GM19455 (cell line): ENCODE measurements around the gene BRD1.

ENCODE experiments used
- ATAC-seq: cut with Tn5 transposase; IDR thresholded peaks from one replicate; pipeline ENCODE4 v1.9.1; 2021; ENCODE audit not compliant: unreplicated experiment

The BRD1 gene

GRCh38 chr22:49754696-49755630 lies 72.7 kb downstream of the BRD1 start:
- no peak for ATAC-seq

DNA sequence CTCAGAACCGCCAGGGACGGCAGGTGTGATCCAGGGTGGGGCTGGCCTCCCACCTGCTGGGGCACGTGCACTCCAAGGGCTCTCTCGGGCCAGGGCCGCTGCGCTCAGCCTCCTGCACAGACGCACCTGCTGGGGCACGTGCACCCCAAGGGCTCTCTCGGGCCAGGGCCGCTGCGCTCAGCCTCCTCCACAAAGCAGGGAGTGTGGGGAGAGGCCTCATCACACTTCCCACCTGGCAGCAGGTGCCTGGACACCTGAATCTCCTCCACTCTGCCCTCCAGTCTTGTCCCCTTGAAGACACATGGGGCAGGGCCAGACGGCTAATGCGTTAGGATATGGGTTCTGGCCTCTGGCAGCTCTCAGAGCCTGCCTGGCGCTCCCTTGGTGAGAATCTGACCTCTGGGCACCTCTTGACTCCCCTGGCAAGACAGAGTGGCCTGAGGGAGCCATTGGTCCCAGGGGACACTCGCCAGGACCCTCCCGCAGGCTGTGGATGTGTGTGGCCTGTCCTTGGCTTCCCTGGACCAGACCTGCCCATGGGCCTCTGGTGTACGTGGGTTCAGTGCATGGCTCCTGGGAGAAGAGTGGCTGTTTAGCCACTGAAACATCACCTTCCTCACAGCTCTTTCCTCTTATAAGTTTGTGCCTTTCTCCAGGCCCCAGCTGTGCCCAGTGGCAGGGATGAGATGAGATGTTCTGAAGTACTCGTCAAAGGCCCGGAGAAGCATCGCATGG lies 73.5 kb downstream of the BRD1 start:
- no peak for ATAC-seq

GRCh38 chr22:49753276-49753890 lies 74.3 kb downstream of the BRD1 start:
- ATAC-seq, result no peak

DNA sequence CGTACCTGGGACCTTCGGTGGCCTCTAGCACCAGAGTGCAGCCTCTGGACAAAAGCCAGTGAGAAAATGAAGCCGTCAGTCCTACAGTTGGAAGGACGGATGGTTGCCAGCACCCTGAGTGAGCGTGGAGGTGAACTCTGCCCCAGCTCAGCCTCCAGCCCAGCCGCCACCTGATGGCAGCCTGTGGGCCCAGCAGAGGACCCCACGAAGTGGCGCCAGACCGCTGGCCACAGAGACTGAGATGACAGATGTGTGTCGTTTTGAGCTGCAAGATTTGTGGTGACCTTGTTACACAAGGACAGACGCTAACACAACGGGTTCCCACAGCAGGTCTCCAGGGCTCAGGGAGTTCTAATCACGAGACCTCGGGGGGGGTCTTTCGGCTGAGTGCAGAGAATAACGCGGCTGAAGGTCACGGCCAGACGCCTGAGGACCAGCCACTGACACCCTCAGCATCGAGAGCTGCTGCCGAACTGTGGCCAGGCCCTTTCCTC lies 75.0 kb downstream of the BRD1 start:
- no peak for ATAC-seq

GRCh38 chr22:49751966-49752597 lies 75.6 kb downstream of the BRD1 start:
- no peak for ATAC-seq

- ATAC-seq, result no peak
Observed at GRCh38 chr22:49751318-49751965, 76.2 kb downstream of the BRD1 start.

DNA sequence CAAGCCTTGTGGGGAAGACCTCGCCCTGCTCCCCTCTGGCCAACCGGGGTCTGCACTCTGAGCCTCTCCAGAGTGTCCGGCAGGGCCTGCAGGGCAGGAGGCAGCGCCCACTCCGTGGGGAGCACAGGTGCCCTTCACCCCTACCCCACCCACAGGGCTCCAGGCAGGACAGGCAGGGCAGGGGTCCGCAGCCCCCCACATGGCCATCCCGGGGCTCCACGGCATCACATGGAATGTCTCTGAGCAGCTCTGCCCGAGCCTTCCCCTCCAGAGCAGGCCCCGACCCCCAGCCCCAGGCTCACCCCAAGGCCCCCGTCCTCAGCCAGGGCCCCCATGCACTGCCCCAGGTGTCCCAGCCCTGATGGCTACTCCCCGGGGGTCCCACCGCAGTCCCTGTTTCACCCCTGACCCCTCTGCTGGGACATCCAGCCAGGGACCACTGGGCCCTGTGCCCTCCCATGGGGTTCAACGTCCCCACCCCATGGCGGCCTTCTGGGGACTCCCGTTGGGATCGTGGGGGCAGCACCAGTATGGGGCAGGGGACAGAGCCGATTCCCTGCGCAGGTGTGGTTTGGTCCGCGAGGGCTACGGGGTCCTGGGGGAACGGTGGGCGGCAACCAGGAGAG lies 77.7 kb downstream of the BRD1 start:
- ATAC-seq, result no peak

DNA sequence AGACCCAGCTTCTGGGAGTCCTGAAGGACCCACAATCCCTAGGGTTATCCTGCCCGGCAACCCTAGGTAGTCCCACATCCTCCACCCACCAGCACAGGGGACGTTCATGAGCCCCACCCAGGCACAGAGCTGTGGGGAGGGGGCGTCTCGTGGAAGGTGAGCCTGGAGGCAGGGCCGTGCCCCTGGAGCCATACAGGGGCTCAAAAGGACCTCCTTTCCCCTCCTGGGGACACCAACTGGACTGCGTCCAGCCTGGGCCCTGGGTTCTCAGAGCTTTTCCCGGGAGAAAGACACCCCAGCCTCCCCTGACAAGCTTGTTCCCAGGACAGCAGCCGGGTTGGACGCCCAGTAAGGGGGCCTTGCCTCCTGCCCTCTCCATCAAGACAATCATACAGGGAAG lies 78.4 kb downstream of the BRD1 start:
- ATAC-seq, result no peak

GRCh38 chr22:49748514-49748913 lies 79.2 kb downstream of the BRD1 start:
- no peak for ATAC-seq

DNA sequence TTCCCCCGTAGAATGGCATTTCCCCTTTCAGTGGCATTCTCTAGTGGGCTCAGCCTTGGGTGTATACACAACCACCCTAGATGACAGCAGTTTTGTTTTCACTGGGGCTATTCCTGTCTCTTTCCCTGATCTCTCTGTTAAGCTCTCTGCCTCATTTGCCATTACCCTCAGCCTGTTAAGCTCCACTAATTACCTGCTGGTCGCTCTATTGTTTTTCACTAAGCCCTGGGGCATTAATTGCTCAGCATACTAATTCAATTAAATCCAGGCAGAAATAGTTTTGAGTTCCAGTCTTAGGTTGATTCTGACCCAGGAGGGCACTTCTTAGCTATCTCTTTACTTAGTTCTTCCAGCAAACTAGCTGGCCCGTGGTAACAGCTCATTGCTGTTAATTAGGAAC lies 80.0 kb downstream of the BRD1 start:
- no peak for ATAC-seq

GRCh38 chr22:49747130-49747529 lies 80.5 kb downstream of the BRD1 start:
- no peak for ATAC-seq

- ATAC-seq, result no peak
Observed at GRCh38 chr22:49746065-49746464, 81.6 kb downstream of the BRD1 start.

GRCh38 chr22:49740242-49740641 lies 87.4 kb downstream of the BRD1 start:
- no peak for ATAC-seq

GRCh38 chr22:49739138-49739537 lies 88.5 kb downstream of the BRD1 start:
- ATAC-seq, result no peak

DNA sequence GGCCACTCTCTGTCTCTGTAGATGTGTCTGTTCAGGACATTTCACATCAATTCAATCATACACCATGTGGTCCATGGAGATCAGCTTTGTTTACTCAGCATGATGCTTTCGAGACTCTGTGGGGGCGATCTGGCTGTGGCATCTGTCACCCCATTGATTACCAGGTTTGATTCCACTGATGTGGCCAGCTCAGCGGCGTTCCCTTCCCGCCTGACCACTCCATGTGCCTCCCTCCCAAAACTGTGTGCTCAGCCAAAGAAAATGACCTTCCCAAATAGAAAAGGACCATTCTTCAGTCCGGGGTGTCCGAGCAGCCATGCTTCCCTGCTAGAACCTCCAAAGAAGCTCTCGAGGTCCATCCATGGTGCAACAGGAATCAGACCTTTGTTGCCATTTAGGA lies 89.1 kb downstream of the BRD1 start:
- ATAC-seq, result no peak

DNA sequence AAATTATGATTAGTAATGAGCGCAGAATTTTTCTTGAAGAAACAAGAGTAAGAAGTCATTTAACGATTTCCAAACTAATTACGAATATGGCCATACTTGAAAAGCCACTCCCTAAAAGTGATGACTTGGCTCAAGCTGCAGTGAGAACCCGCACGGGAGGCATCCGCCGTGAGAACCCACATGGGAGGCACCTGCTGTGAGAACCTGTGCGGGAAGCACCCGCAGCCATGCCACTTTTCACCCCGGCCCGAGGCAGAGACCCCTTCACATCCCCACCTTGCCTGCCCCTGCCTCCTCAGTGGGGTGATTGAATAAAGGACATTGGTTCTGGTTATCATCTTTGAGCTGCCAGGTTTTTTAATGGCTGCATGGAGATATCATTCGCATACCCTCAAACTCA lies 89.7 kb downstream of the BRD1 start:
- ATAC-seq, result no peak

GRCh38 chr22:49737101-49737551 lies 90.5 kb downstream of the BRD1 start:
- no peak for ATAC-seq

DNA sequence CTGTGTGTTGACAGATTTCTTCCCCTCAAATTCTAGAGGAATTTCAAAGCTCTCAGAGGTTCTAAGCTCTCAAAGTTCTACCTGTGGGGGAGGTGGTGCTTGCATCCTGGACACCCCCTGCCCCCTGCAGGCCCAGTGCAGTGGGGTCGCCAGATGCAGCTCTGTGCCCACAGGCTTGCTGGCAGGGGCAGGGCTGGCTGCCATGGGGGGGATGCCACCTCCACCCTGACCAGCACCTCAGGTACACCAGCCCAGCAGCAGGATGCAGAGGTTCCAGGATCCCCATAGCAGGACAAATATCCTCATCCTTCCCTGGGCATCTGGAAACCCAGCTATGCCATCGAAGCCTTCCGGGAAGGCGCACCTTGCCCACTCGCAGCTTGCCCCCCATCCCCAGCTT lies 91.1 kb downstream of the BRD1 start:
- no peak for ATAC-seq

GRCh38 chr22:49735901-49736421 lies 91.7 kb downstream of the BRD1 start:
- no peak for ATAC-seq

GRCh38 chr22:49735411-49735900 lies 92.2 kb downstream of the BRD1 start:
- no peak for ATAC-seq
